Tibial nerve (tissue), 4 donors: Measurements from ENCODE around the gene XYLT1. TPM values are rescaled to one million over a fixed set of nuclear protein-coding genes. Genes with fewer than 3 reads are reported as not detected.

Experiments used
- DNase-seq, 2 donors: peaks; one replicate each; pipeline ENCODE4 v3.0.0-alpha.2; 2019; ENCODE audit warnings: low spot score in 2 of 2
- H3K27ac ChIP-seq, 4 donors: fragments of 200-600 bp; sonication (generic) in 3 of 4; one replicate each; pipeline ENCODE4 v1.5.1; 2017 to 2019; ENCODE audit warnings: mild to moderate bottlenecking in 1 of 4
- H3K27me3 ChIP-seq, 2 donors: fragments of 200-600 bp; sonication (generic) in 1 of 2; one replicate each; pipeline versions ENCODE4 v1.5.1 to v1.6.0; 2017 to 2019
- H3K36me3 ChIP-seq, 3 donors: fragments of 200-600 bp; sonication (generic); one replicate each; pipeline ENCODE4 v1.5.1; 2018 to 2019
- H3K4me1 ChIP-seq, 4 donors: fragments of 200-600 bp; sonication (generic) in 3 of 4; one replicate each; pipeline ENCODE4 v1.5.1; 2017 to 2019
- H3K4me3 ChIP-seq, 4 donors: fragments of 200-600 bp; sonication (generic) in 3 of 4; one replicate each; pipeline ENCODE4 v1.5.1; 2017 to 2019; ENCODE audit warnings: mild to moderate bottlenecking in 1 of 4, moderate library complexity in 1 of 4
- H3K9me3 ChIP-seq, 4 donors: fragments of 200-600 bp; sonication (generic) in 3 of 4; one replicate each; pipeline ENCODE4 v1.5.1; 2017 to 2019
- EP300 ChIP-seq, 2 donors: sonication (generic); formaldehyde crosslinking; IDR thresholded peaks; one replicate each; pipeline ENCODE4 v1.6.1; 2017; ENCODE audit warnings: antibody characterized with exemption in 2 of 2, mild to moderate bottlenecking in 1 of 2
- POLR2A ChIP-seq, 2 donors: fragments of 450-650 bp; IDR thresholded peaks; one replicate each; pipeline ENCODE4 v1.6.1; 2017; ENCODE audit warnings: antibody characterized with exemption in 2 of 2, mild to moderate bottlenecking in 2 of 2, moderate library complexity in 2 of 2
- WGBS, 2 donors: methylation state at CpG; one replicate each; pipeline ENCODE4 v1.1.5; 2018; 5-methylcytosine and 5-hydroxymethylcytosine counted together
- total RNA-seq, 4 donors: library from RNA; depleted of rRNA; stranded (reverse); fragments of >200 nt; gene quantifications; one replicate each; pipeline ENCODE4 v1.1.0, GENCODE V29; 2016
- TF ChIP-seq, protein P1 (sequence below), 5 experiments: fragments of 200-600 bp in 3 of 5; fragments of 450-650 bp in 2 of 5; sonication (generic) in 3 of 5; IDR thresholded peaks; one replicate each; pipeline ENCODE4 v1.5.1; 2016 to 2019; ENCODE audit warnings: antibody characterized with exemption in 5 of 5, mild to moderate bottlenecking in 3 of 5, moderate library complexity in 2 of 5

Gene XYLT1
- total RNA-seq, 4 donors from 2014 or later, result 13.8 to 23.1 (median 14.8) TPM

DNA sequence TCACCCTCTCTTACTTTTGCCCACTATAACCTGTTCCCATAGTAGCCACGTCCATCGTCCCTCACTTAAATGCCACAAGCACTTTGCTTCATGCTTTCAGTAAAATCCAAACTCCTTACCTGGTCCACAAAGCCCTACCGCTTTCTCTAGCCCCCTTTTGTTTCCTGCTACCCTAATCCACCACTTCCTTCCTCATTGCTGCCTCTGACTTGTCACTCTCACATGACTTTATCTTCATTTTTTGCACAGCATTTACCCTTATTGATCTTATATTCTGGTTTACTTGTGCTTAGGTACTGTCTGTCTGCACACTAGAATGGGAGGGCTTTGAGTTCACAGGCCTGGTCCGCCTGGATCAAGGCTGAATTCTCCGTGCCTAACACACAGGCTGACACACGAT lies 340.0 kb downstream of the XYLT1 start:
- Histone ChIP-seq H3K36me3 (peaks cover 0 to 78% (median 9%) of the 10 kb centered on the region in 3 donors), H3K4me3 (no peak overlapping the region), H3K9me3 (no peaks in the 10 kb centered on the region), H3K27ac (no peak overlapping the region), H3K4me1 (no peaks in the 10 kb centered on the region), H3K27me3 (no peaks in the 10 kb centered on the region)
- TF ChIP-seq POLR2A (IDR thresholded peaks at IDR 0.05) (no peak), EP300 (IDR thresholded peaks at IDR 0.05) (no peak)
- TF ChIP-seq, protein P1, sequence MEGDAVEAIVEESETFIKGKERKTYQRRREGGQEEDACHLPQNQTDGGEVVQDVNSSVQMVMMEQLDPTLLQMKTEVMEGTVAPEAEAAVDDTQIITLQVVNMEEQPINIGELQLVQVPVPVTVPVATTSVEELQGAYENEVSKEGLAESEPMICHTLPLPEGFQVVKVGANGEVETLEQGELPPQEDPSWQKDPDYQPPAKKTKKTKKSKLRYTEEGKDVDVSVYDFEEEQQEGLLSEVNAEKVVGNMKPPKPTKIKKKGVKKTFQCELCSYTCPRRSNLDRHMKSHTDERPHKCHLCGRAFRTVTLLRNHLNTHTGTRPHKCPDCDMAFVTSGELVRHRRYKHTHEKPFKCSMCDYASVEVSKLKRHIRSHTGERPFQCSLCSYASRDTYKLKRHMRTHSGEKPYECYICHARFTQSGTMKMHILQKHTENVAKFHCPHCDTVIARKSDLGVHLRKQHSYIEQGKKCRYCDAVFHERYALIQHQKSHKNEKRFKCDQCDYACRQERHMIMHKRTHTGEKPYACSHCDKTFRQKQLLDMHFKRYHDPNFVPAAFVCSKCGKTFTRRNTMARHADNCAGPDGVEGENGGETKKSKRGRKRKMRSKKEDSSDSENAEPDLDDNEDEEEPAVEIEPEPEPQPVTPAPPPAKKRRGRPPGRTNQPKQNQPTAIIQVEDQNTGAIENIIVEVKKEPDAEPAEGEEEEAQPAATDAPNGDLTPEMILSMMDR (IDR thresholded peaks at IDR 0.05), result no peak
- WGBS, 2 donors, result 86 to 88% methylated on average over 6 of the region's 6 CpGs
- no peak for DNase-seq

DNA sequence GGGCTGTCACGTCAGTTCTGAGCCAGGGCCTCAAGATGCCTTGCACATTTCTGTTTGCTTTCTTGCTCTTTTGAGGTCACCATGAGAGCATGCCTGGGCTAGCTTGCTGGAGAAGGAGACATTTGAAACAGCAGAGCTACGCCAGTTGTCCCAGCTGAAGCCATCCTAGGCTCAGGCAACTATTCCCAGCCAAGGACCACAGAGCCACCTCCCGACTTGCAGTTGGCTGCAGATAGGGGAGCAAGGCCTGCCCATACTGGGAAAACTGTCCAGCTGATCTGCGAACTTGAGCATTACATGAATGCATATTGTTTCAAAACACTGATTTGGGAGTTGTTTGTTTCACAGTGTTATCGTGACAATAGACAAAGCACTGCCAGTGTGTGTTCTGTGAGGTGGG lies 340.8 kb downstream of the XYLT1 start:
- WGBS, 2 donors, result 71 to 76% methylated on average over 5 of the region's 5 CpGs
- Histone ChIP-seq H3K36me3 (peaks cover 0 to 82% (median 9%) of the 10 kb centered on the region in 3 donors), H3K4me3 (no peak overlapping the region)

DNA sequence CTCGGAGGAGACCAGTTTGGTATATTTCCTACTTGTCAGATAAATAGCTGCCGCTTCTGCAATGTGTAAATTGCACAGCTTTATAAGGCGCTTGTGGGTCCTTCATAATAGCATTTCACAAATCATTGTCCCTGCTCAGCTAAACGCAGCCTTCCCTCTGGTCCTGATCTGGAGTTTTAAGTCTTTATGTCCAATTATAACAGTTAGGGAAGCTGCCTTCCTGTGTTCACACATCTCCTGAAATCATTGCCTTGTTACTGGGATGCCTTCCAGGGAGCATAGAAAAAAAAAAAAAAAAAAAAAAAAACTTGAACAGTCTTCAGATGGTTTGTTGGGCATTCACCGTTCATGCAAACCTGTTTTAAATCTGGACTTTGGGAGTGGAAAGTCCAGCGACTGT lies 342.0 kb downstream of the XYLT1 start:
- Histone ChIP-seq H3K4me3 (no peak overlapping the region), H3K27ac (no peak overlapping the region), H3K36me3 (peaks cover 0 to 72% (median 9%) of the 10 kb centered on the region in 3 donors), H3K4me1 (no peaks in the 10 kb centered on the region), H3K9me3 (no peaks in the 10 kb centered on the region), H3K27me3 (no peaks in the 10 kb centered on the region)
- no peak for DNase-seq
- 85 to 89% methylated on average over 6 of the region's 6 CpGs for WGBS, 2 donors
- TF ChIP-seq EP300 (IDR thresholded peaks at IDR 0.05) (no peak), POLR2A (IDR thresholded peaks at IDR 0.05) (no peak)
- TF ChIP-seq, protein P1 (IDR thresholded peaks at IDR 0.05), result no peak

More for the DNA sequence above, 340.8 kb downstream of the XYLT1 start:
- Histone ChIP-seq H3K9me3 (no peaks in the 10 kb centered on the region), H3K27ac (no peak overlapping the region), H3K4me1 (no peaks in the 10 kb centered on the region), H3K27me3 (no peaks in the 10 kb centered on the region)
- TF ChIP-seq EP300 (IDR thresholded peaks at IDR 0.05) (no peak), POLR2A (IDR thresholded peaks at IDR 0.05) (no peak)
- TF ChIP-seq, protein P1 (IDR thresholded peaks at IDR 0.05), result no peak
- no peak for DNase-seq

GRCh38 chr16:17126156-17126555 lies 344.6 kb downstream of the XYLT1 start:
- Histone ChIP-seq H3K36me3 (peaks cover 0 to 52% (median 9%) of the 10 kb centered on the region in 3 donors), H3K9me3 (no peaks in the 10 kb centered on the region), H3K27me3 (no peaks in the 10 kb centered on the region), H3K4me1 (no peaks in the 10 kb centered on the region), H3K27ac (no peak overlapping the region), H3K4me3 (no peak overlapping the region)
- DNase-seq, result no peak
- TF ChIP-seq, protein P1 (IDR thresholded peaks at IDR 0.05), result no peak
- TF ChIP-seq EP300 (IDR thresholded peaks at IDR 0.05), result no peak
- 53 to 56% methylated on average over 3 of the region's 3 CpGs for WGBS, 2 donors

GRCh38 chr16:17125671-17126070 lies 345.1 kb downstream of the XYLT1 start:
- TF ChIP-seq EP300 (IDR thresholded peaks at IDR 0.05), result no peak
- no peaks in the 10 kb centered on the region for H3K27me3 ChIP-seq
- H3K36me3 ChIP-seq, result peaks cover 0 to 50% (median 9%) of the 10 kb centered on the region in 3 donors
- no peak for DNase-seq
- H3K9me3 ChIP-seq, result no peaks in the 10 kb centered on the region
- H3K4me3 ChIP-seq, result no peak overlapping the region
- no peak overlapping the region for H3K27ac ChIP-seq
- no peaks in the 10 kb centered on the region for H3K4me1 ChIP-seq
